NT2/D1 (cell line): ENCODE results near the gene SLC15A3.
"Not testable (repeated sequence)": the region's sequence is repeated elsewhere in the genome, so short reads cannot be mapped to it uniquely, and the experiment has no call there.

Experiments
- DNase-seq: peaks from one replicate; pipeline ENCODE4 v3.0.0-alpha.2; 2011; ENCODE audit warnings: low read depth, low spot score
- H3K27me3 ChIP-seq: 2 replicates; pipeline ENCODE4 v1.6.0; 2011; ENCODE audit warnings: mild to moderate bottlenecking; ENCODE audit not compliant: insufficient read length, insufficient read depth
- H3K36me3 ChIP-seq: 2 replicates; pipeline ENCODE4 v1.6.1; 2011; ENCODE audit warnings: mild to moderate bottlenecking, low read length, mixed read lengths; ENCODE audit not compliant: insufficient read depth, insufficient read length
- H3K4me1 ChIP-seq: 2 replicates; pipeline ENCODE4 v1.5.1; 2011; ENCODE audit not compliant: insufficient read depth, insufficient read length
- H3K4me3 ChIP-seq: 2 replicates; pipeline ENCODE4 v1.5.1; 2011; ENCODE audit warnings: low read depth; ENCODE audit not compliant: insufficient read length
- H3K9ac ChIP-seq: 2 replicates; pipeline ENCODE4 v1.6.0; 2011; ENCODE audit warnings: low read depth; ENCODE audit not compliant: insufficient read length
- H3K9me3 ChIP-seq: 2 replicates; pipeline ENCODE4 v1.5.1; 2011; ENCODE audit warnings: mild to moderate bottlenecking, low read length; ENCODE audit not compliant: insufficient read depth
- SUZ12 ChIP-seq: IDR thresholded peaks from 2 replicates; pipeline ENCODE4 v1.6.1; 2011; ENCODE audit not compliant: insufficient read length, insufficient read depth; ENCODE audit errors: extremely low read depth
- YY1 ChIP-seq: IDR thresholded peaks from 2 replicates; pipeline ENCODE4 v1.6.1; 2011; ENCODE audit not compliant: insufficient read length, insufficient read depth
- ZNF274 ChIP-seq: IDR thresholded peaks from 2 replicates; pipeline ENCODE4 v1.6.1; 2011; ENCODE audit warnings: mild to moderate bottlenecking, low read depth, low read length

The SLC15A3 gene

DNA sequence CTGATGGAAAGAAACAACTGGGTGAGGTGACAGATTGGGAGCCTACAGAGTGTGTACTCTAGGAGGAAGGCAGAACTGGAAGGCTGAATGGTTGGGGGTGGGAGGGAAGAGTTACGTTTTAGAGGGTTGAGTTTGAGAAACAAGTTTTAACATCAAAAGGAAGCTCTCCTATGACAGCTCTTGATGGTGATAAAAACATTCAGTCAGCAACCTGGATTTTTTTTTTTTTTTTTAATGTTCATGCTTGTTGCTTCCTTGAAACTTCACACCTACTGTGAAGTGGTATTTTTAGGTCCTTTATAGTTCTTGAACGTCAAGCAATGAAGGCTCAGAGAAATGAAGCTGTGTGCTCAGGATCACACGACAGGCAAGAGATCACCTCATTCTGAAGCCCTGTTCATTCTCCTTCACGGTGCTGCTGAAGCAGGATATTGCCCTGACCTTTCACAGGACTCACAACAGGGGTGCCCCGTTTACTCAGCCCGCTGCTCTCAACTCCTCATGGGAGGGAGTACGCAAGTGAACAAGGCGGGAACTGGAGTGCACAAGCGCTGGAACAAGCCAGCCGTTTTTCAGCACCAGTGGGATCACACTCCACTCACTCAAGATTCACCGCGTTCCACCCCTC is 39.6 kb downstream of the SLC15A3 start:
- no peak for DNase-seq
- no peaks in the 10 kb centered on the region for H3K9me3 ChIP-seq
- H3K9ac ChIP-seq: peak overlapping the region; percentile 88
- H3K27me3 ChIP-seq: peaks cover 36% of the 10 kb centered on the region
- no peak overlapping the region for H3K4me3 ChIP-seq
- TF ChIP-seq YY1: no peak
- TF ChIP-seq SUZ12: no peak
- no peak for TF ChIP-seq ZNF274
- H3K4me1 ChIP-seq: peaks cover 14% of the 10 kb centered on the region
- H3K36me3 ChIP-seq: peaks cover 9% of the 10 kb centered on the region

DNA sequence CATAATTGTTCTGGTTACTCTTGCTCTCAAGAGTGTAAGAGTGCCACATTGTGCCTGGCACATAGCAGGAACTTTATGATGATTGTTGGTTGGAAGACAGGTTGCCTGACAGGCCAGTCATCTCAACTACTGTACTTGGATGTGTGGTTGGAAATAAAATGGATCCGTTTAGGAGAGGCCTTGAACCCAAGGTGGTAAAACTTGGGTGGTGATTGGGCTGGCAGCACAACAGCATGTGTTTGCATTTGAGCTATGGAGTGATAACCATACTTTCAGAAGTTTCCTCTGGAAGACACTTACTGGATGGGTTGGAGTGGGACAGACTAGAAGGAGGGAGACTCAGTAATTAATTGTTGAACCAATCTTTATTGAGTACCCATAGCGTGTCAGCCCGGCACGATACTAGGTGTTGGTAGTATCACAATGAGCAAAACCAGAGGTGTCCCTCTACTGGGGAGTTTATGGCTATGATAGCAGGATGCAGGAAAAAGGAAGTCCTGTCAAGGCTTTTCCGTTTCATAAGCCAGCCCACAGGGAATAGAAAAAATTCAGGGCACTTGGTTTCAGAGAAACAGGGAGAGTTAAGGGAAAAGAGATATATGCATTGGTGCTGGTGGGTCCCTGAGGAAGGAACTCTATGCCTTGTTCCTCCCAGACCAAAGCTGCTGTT is 41.1 kb downstream of the SLC15A3 start:
- H3K9me3 ChIP-seq: no peaks in the 10 kb centered on the region
- H3K4me3 ChIP-seq: no peak overlapping the region
- peaks cover 5% of the 10 kb centered on the region for H3K4me1 ChIP-seq
- DNase-seq: no peak
- TF ChIP-seq SUZ12 (no peak), ZNF274 (no peak), YY1 (no peak)
- H3K27me3 ChIP-seq: peaks cover 40% of the 10 kb centered on the region
- H3K36me3 ChIP-seq: no peaks in the 10 kb centered on the region
- no peak overlapping the region for H3K9ac ChIP-seq

DNA sequence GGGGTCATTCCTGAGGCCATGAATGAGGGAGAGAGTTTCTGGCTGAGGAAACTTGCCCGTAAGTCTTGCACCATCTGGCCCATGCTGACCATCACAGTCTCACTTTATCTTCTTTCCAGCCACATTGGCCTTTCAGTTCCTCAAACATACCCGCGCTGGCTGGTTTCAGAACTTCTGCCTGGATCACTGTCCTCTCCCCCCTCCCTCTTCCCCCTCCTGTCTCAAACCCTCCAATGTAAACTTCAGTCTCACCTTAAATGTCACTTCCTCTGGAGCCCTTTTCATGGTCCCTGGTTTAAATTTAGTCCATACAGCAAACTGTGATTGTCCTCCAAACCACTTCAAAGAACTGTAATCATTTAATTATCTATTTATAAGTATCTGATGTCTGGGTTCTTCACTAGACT is 41.7 kb downstream of the SLC15A3 start:
- H3K4me3 ChIP-seq: no peak overlapping the region
- no peaks in the 10 kb centered on the region for H3K9me3 ChIP-seq
- peaks cover 40% of the 10 kb centered on the region for H3K27me3 ChIP-seq
- no peak for DNase-seq
- H3K36me3 ChIP-seq: peaks cover 2% of the 10 kb centered on the region
- peaks cover 3% of the 10 kb centered on the region for H3K4me1 ChIP-seq
- TF ChIP-seq SUZ12 (no peak), YY1 (no peak)
- H3K9ac ChIP-seq: no peak overlapping the region

DNA sequence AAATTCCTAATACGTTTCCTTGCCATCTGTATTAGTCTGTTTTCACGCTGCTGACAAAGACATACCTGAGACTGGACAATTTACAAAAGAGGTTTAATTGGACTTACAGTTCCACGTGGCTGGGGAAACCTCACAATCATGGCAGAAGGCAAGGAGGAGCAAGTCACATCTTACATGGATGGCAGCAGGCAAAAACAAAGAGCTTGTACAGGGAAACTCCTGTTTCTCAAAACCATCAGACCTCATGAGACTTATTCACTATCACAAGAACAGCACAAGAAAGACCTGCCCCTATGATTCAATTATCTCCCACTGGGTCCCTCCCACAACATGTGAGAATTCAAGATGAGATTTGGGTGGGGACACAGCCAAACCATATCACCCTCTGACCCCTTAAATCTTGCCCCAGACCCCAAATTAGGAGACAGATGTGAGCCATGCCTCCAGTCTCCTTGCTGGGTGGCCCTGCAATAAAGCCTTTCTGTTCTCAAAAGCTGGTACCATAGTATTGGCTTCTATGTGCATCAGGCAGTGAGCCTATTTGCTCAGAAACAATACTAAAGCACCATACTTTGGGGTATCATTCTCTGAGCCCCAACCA is 42.2 kb downstream of the SLC15A3 start:
- not testable (repeated sequence) for H3K36me3 ChIP-seq, H3K9me3 ChIP-seq, H3K4me3 ChIP-seq, H3K4me1 ChIP-seq, H3K9ac ChIP-seq, DNase-seq
- peaks cover 40% of the 10 kb centered on the region for H3K27me3 ChIP-seq

GRCh38 chr11:60908803-60909202 is 43.2 kb downstream of the SLC15A3 start:
- Histone ChIP-seq H3K4me3 (no peak overlapping the region), H3K4me1 (no peaks in the 10 kb centered on the region), H3K36me3 (peaks cover 17% of the 10 kb centered on the region), H3K27me3 (peaks cover 40% of the 10 kb centered on the region), H3K9ac (no peak overlapping the region), H3K9me3 (no peaks in the 10 kb centered on the region)
- TF ChIP-seq SUZ12: no peak
- DNase-seq: no peak

GRCh38 chr11:60906132-60906972 is 45.6 kb downstream of the SLC15A3 start, which contains the start of gene PRPF19:
TSS of gene PRPF19 (minus strand) at chr11:60906585. CDS start at chr11:60906382, 203 bp downstream.
- H3K9me3 ChIP-seq: no peaks in the 10 kb centered on the region
- peak; percentile 96 for DNase-seq
- H3K27me3 ChIP-seq: peaks cover 40% of the 10 kb centered on the region
- H3K4me3 ChIP-seq: peak within 1 kb of the TSS; percentile 92
- H3K4me1 ChIP-seq: no peaks in the 10 kb centered on the region
- H3K9ac ChIP-seq: peak within 1 kb of the TSS; percentile 97
- peaks cover 42% of the 10 kb centered on the region for H3K36me3 ChIP-seq
- TF ChIP-seq ZNF274 (no peak), YY1 (no peak), SUZ12 (no peak)

- Histone ChIP-seq H3K4me1 (no peaks in the 10 kb centered on the region), H3K9me3 (no peaks in the 10 kb centered on the region), H3K9ac (peak overlapping the region; percentile 97), H3K36me3 (peaks cover 49% of the 10 kb centered on the region), H3K27me3 (peaks cover 34% of the 10 kb centered on the region), H3K4me3 (peak overlapping the region; percentile 92)
- no peak for TF ChIP-seq SUZ12
- TF ChIP-seq YY1: no peak
- no peak for TF ChIP-seq ZNF274
- DNase-seq: no peak
Observed at GRCh38 chr11:60905551-60906113, 46.3 kb downstream of the SLC15A3 start.
